Cerebellar nuclear complex (tissue), 1 donor: ENCODE results near the gene OR13J1.

Experiments used
- DNase-seq, 2 experiments: peaks; one replicate each; lab custom pipeline; 2025; lab: John Stamatoyannopoulos, UW

The OR13J1 gene

DNA sequence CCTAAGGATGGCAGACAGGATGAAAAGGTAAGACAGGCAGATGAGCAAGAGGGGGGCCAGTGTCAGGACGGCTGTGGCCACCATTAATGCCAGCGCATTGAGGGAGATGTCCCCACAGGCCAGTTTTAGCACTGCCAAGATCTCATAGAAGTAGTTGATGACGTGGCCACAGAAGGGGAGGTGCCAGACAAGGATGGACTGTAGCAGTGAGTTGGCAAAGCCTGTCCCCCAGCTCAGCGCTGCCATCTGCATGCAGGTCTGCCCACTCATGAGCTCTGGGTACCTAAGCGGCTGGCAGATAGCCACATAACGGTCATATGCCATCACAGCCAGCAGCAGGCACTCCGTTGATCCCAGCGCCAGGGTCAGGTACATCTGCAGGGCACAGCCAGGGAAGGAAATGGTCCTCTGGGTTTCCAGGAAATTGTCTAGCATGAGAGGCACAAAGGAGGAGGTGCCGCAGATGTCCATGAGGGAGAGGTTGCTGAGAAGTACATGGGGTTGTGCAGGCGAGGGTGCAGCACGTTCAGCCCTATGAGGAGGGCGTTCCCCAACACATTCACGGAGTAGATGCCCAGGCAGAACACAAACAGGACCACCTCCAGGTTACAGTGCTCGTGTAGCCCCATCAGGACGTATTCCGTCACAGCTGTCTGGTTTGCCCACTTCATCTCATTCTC lies 10.8 kb downstream of the OR13J1 start:
- peak in 1 of 2 experiments; percentile 9 for DNase-seq

DNA sequence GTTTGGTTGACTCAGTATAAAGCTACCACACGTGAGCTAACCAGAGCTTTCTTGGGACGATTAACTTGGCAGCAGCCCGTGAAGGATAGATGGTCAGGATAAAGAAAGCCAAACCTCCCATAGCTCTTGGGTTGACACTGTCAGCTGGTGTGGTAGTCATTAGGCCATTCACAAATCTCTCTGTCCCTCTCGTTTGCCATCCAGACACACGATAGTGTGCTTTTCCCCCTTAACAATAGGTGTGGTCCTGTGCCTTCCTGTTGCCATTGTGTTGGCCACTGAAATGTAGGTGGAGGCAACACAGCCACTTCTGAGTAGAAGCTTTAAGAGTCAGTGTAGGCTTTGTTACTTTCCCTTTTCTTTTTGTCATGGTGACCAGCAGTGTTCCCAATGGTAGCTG lies 11.7 kb downstream of the OR13J1 start:
- DNase-seq: no peak

DNA sequence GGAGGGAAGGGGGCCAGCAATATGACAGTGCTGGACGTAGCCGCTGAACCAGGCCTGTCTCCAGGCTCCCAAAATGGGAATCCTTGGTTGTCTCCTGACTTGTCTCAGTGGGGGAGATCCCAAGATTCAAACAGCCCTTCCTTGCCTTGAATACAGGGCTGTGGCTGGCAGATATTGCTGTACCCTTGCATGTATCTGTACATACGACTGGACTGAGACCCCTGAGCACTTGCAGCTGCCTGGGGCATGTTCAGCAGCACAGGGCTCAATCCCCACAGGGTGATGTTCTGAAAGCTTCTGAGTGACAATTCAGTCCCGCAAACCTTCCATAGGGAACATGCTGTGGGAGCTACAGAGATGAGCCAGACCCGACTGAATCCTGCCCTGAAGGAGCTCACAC lies 13.3 kb downstream of the OR13J1 start:
- no peak for DNase-seq

DNA sequence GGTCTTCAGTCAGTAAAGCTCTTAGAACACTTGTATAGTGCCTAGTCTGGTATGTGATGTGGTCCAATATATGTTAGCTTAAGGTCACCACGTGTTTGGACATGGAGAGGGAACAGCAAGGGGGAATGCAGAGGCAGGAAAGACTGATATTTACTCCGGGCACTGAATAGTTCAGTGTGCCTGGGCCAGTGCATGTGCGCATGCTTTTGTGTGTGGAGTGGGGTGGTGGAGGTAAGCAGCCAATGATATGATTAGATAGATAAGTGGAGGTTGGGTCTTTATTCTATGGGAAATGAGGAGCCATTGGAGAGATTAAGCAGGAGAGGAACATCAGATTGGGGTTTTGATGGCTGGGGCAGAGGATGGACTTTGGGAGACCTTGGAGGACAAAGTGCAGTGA lies 14.0 kb downstream of the OR13J1 start:
- DNase-seq: no peak

DNA sequence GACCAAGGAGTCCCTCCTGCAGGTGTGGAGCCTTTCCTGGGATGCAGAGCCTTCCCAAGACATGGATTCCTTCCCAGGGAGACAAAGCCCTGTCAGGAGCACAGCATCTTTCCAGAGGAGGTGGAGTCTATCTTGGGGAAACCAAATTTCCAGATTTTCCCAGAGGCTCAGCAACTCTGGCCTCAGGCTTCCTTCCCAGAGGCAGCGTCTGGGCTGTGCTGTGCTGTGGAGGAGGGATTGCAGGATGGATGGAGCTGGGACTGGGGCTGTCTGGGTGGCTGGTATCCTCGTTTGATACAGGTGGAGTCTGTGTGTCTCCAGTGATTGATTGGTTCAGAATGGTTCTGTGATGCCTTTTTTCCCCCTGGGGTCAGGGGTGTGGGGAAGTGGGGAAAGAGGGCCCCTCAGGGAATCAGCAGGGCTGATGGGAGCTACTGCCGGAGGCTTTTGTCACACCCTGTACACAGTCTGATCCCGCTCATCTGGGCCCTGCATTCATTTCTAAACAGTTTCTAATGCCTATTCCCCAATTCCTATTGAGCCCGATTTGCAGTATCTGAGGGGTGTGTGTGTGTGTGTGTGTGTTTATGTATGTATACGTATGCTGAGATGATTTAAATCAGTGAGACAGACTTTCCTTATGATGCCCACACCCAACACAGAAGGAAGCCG lies 16.0 kb downstream of the OR13J1 start:
- DNase-seq: no peak

DNA sequence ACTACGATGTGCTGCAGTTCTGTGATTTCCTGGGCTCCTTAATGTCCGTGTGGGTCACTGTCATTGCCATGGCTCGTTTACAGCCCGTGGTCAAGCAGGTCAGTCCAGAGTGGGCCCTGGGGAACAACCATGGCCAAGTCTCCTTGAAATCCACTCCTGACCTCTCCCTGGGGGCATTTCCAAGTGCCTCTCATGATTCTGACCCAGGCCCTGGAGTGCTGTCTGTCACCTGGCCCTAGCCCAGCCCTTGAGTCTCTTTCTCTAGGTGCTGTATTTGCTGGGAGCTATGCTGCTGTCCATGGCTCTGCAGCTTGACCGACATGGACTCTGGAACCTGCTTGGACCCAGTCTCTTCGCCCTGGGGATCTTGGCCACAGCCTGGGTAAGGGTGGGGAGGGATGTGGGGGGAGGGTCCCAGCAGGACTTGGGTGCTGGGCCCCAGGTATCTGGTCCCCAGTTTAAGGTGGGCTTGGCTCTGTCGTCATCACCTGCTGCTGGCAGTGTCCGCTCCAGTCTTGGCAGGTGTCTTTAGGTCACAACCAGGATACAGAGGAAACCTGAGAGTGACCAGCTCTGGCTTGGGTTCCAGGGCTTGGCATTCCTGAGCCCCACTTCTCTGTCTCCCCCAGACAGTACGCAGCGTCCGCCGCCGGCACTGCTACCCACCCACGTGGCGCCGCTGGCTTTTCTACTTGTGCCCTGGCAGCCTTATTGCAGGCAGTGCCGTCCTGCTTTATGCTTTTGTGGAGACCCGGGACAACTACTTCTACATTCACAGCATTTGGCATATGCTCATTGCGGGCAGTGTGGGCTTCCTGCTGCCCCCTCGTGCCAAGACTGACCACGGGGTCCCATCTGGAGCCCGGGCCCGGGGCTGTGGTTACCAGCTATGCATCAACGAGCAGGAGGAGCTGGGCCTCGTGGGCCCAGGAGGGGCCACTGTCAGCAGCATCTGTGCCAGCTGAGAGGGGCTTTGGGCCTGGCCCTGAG lies 17.0 kb downstream of the OR13J1 start:
- no peak for DNase-seq

DNA sequence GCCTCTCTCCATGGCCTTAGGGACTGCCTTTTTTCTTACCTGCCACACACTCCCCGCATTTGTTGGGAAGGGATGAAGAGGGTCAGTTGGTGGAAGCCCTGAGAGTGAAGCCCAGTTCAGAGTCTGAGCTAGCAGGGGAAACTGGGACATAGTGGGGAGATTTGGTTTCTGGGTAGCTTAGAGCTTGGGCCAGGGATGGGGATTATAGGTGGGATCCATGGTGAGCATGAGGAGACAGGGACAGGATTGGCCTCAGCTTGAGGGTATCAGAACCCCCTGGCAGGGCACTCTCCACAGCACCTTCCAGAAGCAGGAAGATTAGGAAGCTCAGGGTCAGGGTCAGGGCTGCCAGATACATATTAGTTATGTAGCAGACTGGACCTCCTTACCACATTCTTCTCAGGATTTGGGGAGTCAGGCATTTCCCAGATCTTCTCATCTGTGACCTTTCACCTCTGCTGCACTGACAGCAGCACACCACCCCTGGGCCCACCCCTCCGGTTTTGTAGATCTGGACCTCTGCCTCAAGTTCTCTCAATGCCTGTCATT lies 17.9 kb downstream of the OR13J1 start:
- no peak for DNase-seq

DNA sequence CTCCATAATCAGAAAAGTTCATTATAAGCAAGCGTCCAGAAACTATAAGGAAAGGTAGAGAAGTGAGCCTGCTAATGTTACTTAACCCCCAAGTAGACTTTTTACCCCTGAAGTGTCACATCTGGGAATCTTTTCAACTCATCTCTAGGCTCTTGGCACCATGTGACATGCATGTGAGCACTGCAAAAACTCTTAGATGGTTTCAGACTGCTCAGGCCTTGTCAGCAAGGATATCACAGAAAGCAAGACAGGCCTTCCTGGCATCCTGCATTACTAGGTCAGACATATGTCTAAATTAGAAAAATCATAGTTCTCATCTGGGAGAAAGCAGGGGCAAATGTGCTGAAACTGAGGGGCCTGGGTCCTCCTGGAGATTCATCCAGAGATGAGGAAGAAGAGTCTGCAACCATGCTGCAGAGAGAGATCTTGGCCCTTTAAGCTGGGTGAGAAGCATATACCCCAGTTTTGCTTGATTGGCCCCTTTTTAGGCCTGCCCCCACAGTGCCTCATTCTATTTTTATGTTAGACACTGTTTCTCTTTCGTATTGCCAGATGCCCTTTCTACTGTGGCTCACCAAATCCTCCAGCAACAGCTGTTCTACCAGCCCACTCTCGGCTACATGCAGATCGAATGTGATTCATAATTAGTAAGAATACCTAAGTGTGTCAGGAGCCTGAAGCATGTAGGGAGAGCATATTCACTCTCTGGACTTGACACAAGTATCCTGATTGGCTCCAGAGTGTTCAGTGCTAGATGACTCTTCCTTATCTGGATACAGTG lies 22.2 kb downstream of the OR13J1 start:
- DNase-seq: no peak

DNA sequence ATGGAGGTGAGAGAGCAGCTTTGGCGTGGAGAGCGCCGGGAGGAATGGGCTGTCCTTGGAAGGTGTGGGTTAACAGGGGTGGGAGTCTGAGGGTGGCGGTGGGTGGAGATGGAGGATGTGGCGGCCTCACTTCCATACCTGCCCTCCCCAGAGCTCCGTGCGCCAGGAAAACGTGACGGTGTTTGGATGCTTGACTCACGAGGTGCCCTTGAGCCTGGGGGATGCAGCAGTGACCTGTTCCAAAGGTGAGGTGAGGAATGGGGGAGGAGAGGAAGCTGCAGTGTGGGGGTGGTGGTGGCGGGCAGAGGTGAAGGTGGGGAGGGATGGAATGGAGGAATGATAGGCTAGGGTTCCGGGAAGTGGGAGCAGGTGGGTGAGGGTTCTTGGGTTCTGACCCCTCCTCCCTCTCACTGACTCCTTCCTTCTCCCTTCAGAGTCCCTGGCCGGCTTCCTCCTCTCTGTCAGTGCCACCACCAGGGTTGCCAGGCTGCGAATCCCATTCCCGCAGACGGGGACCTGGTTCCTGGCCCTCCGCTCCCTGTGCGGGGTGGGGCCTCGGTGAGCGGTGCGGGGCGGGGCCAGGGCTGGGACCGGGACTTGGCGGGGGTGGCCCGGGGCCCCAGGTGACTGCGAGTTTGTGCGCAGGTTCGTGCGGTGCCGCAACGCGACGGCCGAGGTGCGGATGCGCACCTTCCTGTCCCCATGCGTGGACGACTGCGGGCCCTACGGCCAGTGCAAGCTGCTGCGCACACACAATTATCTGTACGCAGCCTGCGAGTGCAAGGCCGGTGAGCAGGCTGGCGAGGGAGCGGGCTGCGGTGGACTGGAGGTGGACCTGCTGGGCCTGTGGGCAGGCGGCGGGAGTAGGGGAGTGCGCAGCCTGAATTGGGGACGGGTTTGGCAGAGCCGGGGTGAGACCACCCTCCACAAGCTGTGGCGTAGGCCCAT lies 24.1 kb downstream of the OR13J1 start:
- no peak for DNase-seq

DNA sequence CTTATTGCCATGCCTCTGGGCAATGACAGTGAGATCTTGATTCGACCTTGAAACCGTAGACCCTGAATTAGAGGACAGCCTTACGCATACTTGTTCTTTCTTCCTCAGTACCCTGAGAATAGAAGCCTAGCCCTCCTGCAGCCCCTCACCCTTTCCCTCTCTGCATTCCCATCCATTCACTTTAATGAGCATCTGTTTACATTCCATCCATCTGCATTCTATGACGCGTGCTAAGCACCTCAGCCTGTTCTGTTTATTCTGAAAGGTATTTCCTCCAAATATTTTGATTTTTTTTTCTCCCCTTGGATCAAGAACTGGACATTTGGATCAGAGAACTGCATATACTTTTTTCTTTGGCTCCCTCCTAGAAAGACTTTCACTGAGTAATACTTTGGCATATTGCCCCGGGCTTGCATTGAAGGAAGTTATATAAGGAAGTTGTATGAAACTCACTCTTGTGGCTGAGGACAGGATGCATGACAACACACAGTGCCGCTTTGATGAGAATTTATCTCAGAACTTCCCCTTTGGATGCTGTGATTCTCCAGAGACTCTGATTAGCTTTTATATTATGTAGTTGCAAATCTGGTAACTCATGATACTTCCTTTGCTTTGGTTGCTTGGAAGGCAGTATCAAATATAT lies 25.5 kb downstream of the OR13J1 start:
- DNase-seq: no peak

DNA sequence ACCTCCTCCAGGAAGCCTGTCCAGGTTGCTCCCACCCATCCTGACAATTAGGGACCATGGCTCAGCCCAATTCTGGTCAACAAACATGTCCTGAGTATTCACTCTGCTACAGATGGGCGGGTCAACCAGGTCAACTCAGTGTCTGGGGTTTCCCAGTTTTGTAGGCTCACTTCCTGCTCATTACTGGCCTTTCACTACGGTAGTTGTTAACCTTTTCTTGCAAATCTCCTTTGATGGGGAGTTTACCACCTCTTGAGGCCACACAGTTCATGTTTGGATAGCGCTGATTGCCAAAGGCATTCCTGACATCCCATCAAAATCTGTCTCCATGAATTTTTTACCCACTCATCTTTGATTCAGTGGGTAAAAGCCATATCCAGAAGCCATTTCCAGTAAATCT lies 27.4 kb downstream of the OR13J1 start:
- DNase-seq: no peak

DNA sequence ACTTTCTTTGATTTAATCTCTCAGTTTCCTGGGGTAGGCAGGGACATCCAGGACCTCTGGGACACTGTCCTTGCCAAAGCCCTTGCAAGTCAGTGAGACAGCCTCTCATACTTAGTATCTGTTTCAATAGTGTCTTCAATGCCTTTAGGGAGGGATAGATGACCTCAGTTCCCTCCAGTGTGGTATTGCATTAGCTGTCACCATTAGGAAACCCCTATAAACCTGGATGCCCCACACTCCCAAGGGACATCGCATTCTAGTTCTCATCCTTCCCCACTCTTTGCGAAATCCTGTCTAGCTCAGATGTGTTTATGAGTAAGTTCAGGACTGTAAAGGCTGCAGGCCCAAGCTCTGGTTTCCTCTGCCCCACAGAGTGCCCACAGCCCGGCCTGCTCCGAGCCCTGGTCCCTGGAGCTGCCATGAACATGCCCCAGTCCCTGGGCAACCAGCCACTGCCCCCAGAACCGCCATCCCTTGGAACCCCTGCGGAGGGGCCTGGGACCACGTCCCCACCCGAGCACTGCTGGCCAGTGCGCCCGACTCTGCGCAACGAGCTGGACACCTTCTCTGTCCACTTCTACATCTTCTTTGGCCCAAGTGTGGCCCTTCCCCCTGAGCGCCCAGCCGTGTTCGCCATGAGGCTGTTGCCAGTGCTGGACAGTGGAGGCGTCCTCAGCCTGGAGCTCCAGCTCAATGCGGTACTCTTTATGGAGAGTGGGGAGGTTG lies 28.0 kb downstream of the OR13J1 start:
- DNase-seq: no peak

DNA sequence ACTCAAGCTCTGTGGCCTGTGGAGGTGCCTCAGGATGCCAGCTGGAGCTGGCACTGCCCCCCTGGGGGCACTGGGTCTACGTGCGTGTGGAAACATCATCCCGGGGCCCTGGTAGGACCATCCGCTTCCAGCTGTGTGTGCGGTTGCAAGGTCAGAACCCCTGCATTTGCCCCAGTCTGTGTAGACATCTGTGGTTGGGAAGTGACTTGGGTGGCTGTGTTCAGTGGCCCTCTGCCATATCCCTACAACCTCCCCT lies 28.6 kb downstream of the OR13J1 start:
- DNase-seq: no peak

DNA sequence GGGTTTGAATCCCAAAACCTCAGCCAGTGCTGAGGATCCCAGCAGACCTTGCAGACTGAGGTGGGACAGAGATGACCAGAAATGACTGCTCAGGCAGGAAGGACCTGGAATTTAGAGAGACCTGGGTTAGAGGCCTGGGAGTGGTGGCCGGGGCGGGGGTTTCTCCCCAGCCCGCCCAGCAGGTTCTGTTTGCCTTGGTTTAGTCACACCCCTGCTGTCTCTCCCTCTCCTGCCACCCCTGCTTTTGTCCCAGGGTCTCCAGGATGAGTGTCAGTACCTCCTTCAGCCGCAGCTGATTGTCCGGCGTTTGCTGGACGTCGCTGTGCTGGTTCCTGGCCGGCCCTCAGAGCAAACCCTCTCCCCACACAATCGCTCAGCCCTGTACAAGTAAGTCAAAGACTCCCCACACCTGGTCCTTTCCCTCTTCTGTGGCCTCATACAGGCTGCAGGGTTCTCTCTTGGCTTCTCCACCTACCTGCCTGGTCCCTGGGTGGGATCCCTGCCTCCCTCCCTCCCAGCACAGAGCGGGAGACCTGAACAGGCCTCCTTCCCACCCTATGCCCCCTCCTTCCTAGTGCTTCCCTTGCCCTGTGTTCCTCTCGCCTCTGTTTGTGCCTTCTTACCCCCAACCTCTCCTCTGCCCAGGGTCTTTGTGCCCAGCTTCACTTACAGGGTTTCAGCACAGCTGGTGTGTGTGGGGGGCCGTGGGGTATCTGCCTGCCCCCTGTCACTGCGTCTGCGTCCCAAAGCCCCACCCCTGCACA lies 29.1 kb downstream of the OR13J1 start:
- no peak for DNase-seq

DNA sequence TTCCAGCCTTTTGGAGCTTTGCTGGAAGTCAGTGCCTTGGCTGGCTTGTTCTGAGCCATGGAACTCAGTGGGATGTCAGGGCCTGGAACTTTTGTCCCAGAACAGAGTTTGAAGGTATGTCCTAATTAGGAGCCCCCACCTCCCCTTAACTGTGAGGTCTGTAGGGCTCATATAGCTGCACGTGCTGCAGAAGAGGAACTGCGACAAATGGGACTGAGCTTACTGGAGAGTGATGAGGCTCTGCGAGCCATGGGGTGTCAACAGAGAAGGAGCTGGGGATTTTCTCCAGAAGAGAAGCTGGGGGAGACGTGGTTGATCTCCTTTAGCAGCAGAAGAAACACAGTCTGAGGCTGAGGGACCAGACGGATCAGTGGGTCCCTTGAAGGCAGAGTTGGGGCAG lies 30.3 kb downstream of the OR13J1 start:
- no peak for DNase-seq

DNA sequence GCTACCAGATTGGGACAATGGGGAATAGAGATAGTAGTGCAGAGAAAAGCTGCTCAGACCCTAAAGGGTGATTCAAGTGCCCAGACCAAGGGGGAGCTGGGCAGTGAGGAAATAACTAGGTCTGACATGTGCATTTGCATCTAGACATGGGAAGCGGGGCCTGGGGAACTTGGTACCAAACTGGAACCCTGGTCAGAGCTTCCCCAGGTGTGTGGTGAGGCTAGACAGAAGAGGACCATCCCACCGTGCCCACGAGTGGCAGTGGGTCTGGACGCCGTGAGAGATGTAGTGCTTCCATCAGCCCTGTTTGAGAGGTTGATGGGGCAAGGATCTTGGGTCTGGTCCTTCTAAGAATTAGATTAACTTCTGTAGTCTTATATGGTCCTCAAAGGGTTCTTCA lies 33.6 kb downstream of the OR13J1 start:
- DNase-seq: no peak

DNA sequence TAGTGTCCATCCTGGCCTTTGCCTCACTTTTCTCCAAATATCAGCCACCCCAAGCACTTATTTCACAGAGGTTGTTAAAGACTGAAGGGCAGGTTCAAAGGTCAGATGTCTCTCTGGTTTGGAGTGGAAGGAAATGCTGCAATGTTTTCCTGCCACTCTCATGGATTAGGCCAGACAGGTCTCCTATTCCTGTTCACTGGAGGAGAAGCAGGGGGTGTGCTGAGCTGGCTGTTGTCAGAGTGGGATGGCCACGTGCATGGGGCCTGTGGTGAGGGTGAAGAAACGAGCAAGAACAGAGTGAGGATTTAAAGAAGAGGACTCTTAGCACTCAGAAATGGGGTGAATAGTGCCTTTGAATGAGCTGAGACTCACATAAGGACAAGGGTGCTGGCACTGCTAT lies 34.4 kb downstream of the OR13J1 start:
- DNase-seq: no peak

DNA sequence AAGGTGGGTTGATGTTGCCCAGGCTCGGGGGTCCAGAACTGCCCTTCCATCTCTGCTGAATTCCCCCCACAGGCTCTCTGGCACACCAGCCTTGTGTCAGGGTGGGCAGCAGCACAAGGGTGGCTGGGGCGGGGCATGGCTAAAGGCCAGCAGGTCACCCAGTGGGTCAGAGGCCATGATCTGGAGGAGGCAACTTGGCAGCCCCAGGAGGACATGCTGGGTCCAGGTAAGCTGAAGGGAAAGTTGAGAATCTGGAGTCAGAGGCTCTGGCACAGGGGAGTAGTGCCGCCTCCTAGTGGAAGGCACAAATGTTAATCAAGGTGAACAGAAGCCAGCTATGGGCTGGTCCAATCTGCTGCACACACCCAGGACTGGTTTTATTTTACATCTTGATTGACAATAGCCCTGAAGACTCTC lies 35.0 kb downstream of the OR13J1 start:
- DNase-seq: no peak
